NT2/D1 (cell line): ENCODE data around the gene CTAGE8.
"Not testable (repeated sequence)": the region's sequence is repeated elsewhere in the genome, so short reads cannot be mapped to it uniquely, and the experiment has no call there.

Source experiments
- DNase-seq: peaks from one replicate; pipeline ENCODE4 v3.0.0-alpha.2; 2011; ENCODE audit warnings: low read depth, low spot score
- H3K27me3 ChIP-seq: 2 replicates; pipeline ENCODE4 v1.6.0; 2011; ENCODE audit warnings: mild to moderate bottlenecking; ENCODE audit not compliant: insufficient read length, insufficient read depth
- H3K36me3 ChIP-seq: 2 replicates; pipeline ENCODE4 v1.6.1; 2011; ENCODE audit warnings: mild to moderate bottlenecking, low read length, mixed read lengths; ENCODE audit not compliant: insufficient read depth, insufficient read length
- H3K4me1 ChIP-seq: 2 replicates; pipeline ENCODE4 v1.5.1; 2011; ENCODE audit not compliant: insufficient read depth, insufficient read length
- H3K4me3 ChIP-seq: 2 replicates; pipeline ENCODE4 v1.5.1; 2011; ENCODE audit warnings: low read depth; ENCODE audit not compliant: insufficient read length
- H3K9ac ChIP-seq: 2 replicates; pipeline ENCODE4 v1.6.0; 2011; ENCODE audit warnings: low read depth; ENCODE audit not compliant: insufficient read length
- H3K9me3 ChIP-seq: 2 replicates; pipeline ENCODE4 v1.5.1; 2011; ENCODE audit warnings: mild to moderate bottlenecking, low read length; ENCODE audit not compliant: insufficient read depth

Gene CTAGE8

GRCh38 chr7:144291607-144292006, 22.5 kb upstream of the CTAGE8 start:
- not testable (repeated sequence) for DNase-seq, H3K9ac ChIP-seq, H3K4me3 ChIP-seq, H3K27me3 ChIP-seq, H3K4me1 ChIP-seq, H3K9me3 ChIP-seq, H3K36me3 ChIP-seq

- DNase-seq, H3K9me3 ChIP-seq, H3K4me1 ChIP-seq, H3K4me3 ChIP-seq, H3K36me3 ChIP-seq, H3K9ac ChIP-seq, H3K27me3 ChIP-seq: not testable (repeated sequence)
Observed at GRCh38 chr7:144287171-144287784, 18.2 kb upstream of the CTAGE8 start.

- H3K9me3 ChIP-seq, H3K4me1 ChIP-seq, H3K9ac ChIP-seq, H3K4me3 ChIP-seq, H3K27me3 ChIP-seq, DNase-seq, H3K36me3 ChIP-seq: not testable (repeated sequence)
Observed at GRCh38 chr7:144283716-144284115, 14.6 kb upstream of the CTAGE8 start.

GRCh38 chr7:144282490-144282889, 13.4 kb upstream of the CTAGE8 start:
- H3K4me3 ChIP-seq, DNase-seq, H3K4me1 ChIP-seq: not testable (repeated sequence)

GRCh38 chr7:144281981-144282380, 12.9 kb upstream of the CTAGE8 start:
- H3K4me1 ChIP-seq, H3K4me3 ChIP-seq, H3K9me3 ChIP-seq, H3K27me3 ChIP-seq, H3K9ac ChIP-seq, DNase-seq, H3K36me3 ChIP-seq: not testable (repeated sequence)

More at GRCh38 chr7:144282490-144282889, 13.4 kb upstream of the CTAGE8 start:
- not testable (repeated sequence) for H3K9ac ChIP-seq, H3K9me3 ChIP-seq, H3K27me3 ChIP-seq, H3K36me3 ChIP-seq

GRCh38 chr7:144280010-144280409, 10.9 kb upstream of the CTAGE8 start:
- not testable (repeated sequence) for H3K36me3 ChIP-seq, H3K4me3 ChIP-seq, H3K4me1 ChIP-seq, DNase-seq, H3K27me3 ChIP-seq, H3K9me3 ChIP-seq, H3K9ac ChIP-seq

- not testable (repeated sequence) for DNase-seq, H3K4me3 ChIP-seq, H3K36me3 ChIP-seq, H3K27me3 ChIP-seq, H3K4me1 ChIP-seq, H3K9ac ChIP-seq, H3K9me3 ChIP-seq
Observed at GRCh38 chr7:144275281-144275680, 6.2 kb upstream of the CTAGE8 start.

- H3K4me3 ChIP-seq, H3K9me3 ChIP-seq, H3K36me3 ChIP-seq, DNase-seq, H3K4me1 ChIP-seq, H3K27me3 ChIP-seq, H3K9ac ChIP-seq: not testable (repeated sequence)
Observed at GRCh38 chr7:144264692-144265091, 4.4 kb downstream of the CTAGE8 start, which contains the start of gene OR2A7. OR2A7 (minus strand) TSS chr7:144264792; CDS start chr7:144259628, 5,164 bp downstream.

- not testable (repeated sequence) for H3K27me3 ChIP-seq, H3K4me3 ChIP-seq, H3K4me1 ChIP-seq, H3K36me3 ChIP-seq, H3K9me3 ChIP-seq, DNase-seq, H3K9ac ChIP-seq
Observed at GRCh38 chr7:144262128-144262527, 7.0 kb downstream of the CTAGE8 start.

GRCh38 chr7:144259067-144259466, 10.0 kb downstream of the CTAGE8 start:
- not testable (repeated sequence) for H3K4me1 ChIP-seq, H3K36me3 ChIP-seq, H3K4me3 ChIP-seq, H3K27me3 ChIP-seq, H3K9ac ChIP-seq, H3K9me3 ChIP-seq, DNase-seq
